ENCODE results near the gene RAD51B.

DNA sequence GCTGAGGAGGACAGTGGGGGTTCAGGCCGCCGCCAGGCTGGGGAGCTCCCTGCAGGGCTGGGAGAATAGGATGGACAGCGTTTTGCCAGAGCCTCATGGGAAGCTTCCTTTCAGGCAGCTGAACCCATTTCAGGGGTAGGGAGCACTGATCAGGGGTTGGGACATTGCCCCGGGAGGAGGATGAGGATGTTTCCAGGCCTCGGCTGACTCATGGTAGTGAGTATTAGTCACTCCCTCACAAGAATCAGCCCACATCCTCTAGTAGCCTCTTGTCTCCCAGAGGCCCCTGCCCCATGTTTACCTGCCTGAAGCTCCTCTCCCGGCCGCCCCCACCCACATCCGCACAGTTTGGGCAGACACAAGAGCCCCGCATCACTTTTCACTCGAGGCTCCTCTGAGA, 883.5 kb downstream of the RAD51B start:
- TF ChIP-seq ZNF274 (IDR thresholded peaks at IDR 0.05; ENCODE audit: low read depth, low read length) (no peak), YY1 (IDR thresholded peaks at IDR 0.05; ENCODE audit: insufficient read depth, insufficient read length) (no peak)
